CD8-positive, alpha-beta memory T cell (primary cell): ENCODE results near the gene POU3F3. TPM values are rescaled to one million over a fixed set of nuclear protein-coding genes. Genes with fewer than 3 reads are reported as not detected.

ENCODE experiments used
- CTCF ChIA-PET: fragments of 350-600 bp; sonication (Branson Sonifier 250); formaldehyde crosslinking; loops from one replicate; lab custom pipeline; 2021; ENCODE audit warnings: antibody characterized with exemption; lab: Charles Lee
- POLR2A ChIA-PET: fragments of 350-600 bp; sonication (Branson Sonifier 250); formaldehyde crosslinking; loops from one replicate; lab custom pipeline; 2021; ENCODE audit warnings: antibody characterized with exemption; lab: Charles Lee
- DNase-seq, 5 donors: peaks; one replicate each; pipeline versions ENCODE4 v3.0.0 to v3.0.0-alpha.2; 2020 to 2022; ENCODE audit warnings: mixed read lengths in 1 of 5
- H3K27ac ChIP-seq: one replicate; pipeline ENCODE4 v1.7.0; 2013; ENCODE audit warnings: low read depth, mild to moderate bottlenecking, low read length, moderate library complexity
- H3K27me3 ChIP-seq: 2 replicates; pipeline ENCODE4 v1.7.0; 2013; ENCODE audit warnings: low read length, mild to moderate bottlenecking; ENCODE audit not compliant: insufficient read depth, poor library complexity, severe bottlenecking
- H3K36me3 ChIP-seq: 2 replicates; pipeline ENCODE4 v1.7.0; 2013; ENCODE audit warnings: mild to moderate bottlenecking, low read length, moderate library complexity; ENCODE audit not compliant: insufficient read depth
- H3K4me1 ChIP-seq: 2 replicates; pipeline ENCODE4 v1.7.0; 2013; ENCODE audit warnings: mild to moderate bottlenecking, low read length, moderate library complexity; ENCODE audit not compliant: insufficient read depth
- H3K4me3 ChIP-seq: 2 replicates; pipeline ENCODE4 v1.7.0; 2013; ENCODE audit warnings: mild to moderate bottlenecking, low read length
- H3K9me3 ChIP-seq: 2 replicates; pipeline ENCODE4 v1.7.0; 2013; ENCODE audit warnings: mild to moderate bottlenecking, low read length
- H3K27ac Mint-ChIP-seq, 8 donors: one replicate each; pipeline ENCODE4 v1.8.0; 2020 to 2021; ENCODE audit warnings: mixed read lengths in 8 of 8, mild to moderate bottlenecking in 6 of 8, inconsistent platforms in 3 of 8, moderate library complexity in 3 of 8
- H3K27me3 Mint-ChIP-seq, 2 donors: one replicate each; pipeline ENCODE4 v1.8.0; 2020 to 2021; ENCODE audit warnings: mixed read lengths in 2 of 2, mild to moderate bottlenecking in 1 of 2, moderate library complexity in 1 of 2
- H3K36me3 Mint-ChIP-seq, 3 donors: one replicate each; pipeline ENCODE4 v1.8.0; 2020 to 2021; ENCODE audit warnings: mixed read lengths in 3 of 3, inconsistent platforms in 1 of 3, mild to moderate bottlenecking in 1 of 3
- H3K4me1 Mint-ChIP-seq, 3 donors: one replicate each; pipeline ENCODE4 v1.8.0; 2020 to 2021; ENCODE audit warnings: mixed read lengths in 3 of 3, inconsistent platforms in 1 of 3, mild to moderate bottlenecking in 1 of 3
- H3K4me3 Mint-ChIP-seq, 7 donors: one replicate each; pipeline ENCODE4 v1.8.0; 2020 to 2021; ENCODE audit warnings: mixed read lengths in 7 of 7, mild to moderate bottlenecking in 6 of 7, moderate library complexity in 4 of 7, inconsistent platforms in 2 of 7
- H3K9me3 Mint-ChIP-seq, 5 donors: one replicate each; pipeline ENCODE4 v1.8.0; 2020 to 2022; ENCODE audit warnings: mixed read lengths in 5 of 5, mild to moderate bottlenecking in 3 of 5, moderate library complexity in 2 of 5, inconsistent platforms in 1 of 5
- polyA plus RNA-seq: library from polyadenylated mRNA; unstranded; fragments of 300-500 nt; fragmentation: Illumina TruSeq; gene quantifications from one replicate; pipeline ENCODE4 v1.2.3, GENCODE V29; 2021
- total RNA-seq, 2 experiments: library from RNA; stranded (reverse); gene quantifications; one replicate each; pipeline ENCODE4 v1.2.3, GENCODE V29; 2021

The POU3F3 gene
- total and polyA plus RNA-seq, 3 experiments from 2014 or later: not detected

DNA sequence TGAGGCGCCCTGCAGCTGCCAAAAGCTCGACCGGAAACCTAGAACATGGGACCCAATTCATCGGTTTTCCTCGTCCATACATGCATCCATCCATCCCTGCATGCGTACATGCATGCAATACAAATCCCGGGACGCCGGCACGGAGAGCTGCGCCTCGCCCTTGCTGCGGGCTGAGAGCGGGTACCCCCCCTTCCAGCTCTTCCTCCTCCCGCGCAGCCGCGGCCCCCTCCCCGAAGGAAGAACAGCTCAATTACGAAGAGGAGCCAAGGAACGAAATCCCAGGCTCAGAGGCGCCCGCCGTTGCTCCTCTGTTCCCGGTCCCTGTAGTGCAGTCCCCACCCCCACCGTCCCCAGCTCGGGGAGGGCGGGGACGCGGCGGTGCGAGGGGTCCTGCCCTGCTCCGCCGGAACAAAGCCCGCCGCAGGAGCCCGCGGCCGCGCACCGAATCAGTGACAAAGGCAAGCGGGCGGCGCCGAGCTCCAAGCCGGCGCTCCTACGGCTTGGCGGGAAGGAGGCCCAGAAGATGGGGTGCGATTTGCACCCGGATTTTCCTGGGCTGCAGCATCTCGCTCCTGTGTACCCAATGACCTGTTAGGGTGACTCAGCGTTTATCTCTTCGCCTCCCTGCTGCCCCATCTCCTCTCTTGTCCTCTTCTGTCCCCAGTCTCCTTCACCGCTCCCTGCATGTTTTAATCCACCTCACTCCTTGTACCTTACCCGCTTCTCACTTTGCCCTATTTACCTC is 8.9 kb upstream of the POU3F3 start:
- peaks cover 0 to 8% (median 3%) of the 10 kb centered on the region in 5 donors for H3K9me3 Mint-ChIP-seq
- POLR2A ChIA-PET: no interaction called here
- Histone ChIP-seq H3K9me3 (no peaks in the 10 kb centered on the region), H3K27me3 (peaks cover 20% of the 10 kb centered on the region), H3K4me3 (no peak overlapping the region), H3K4me1 (no peaks in the 10 kb centered on the region), H3K36me3 (no peaks in the 10 kb centered on the region), H3K27ac (no peak overlapping the region)
- CTCF ChIA-PET: no interaction called here
- H3K27ac Mint-ChIP-seq: peak overlapping the region in 1 of 8 donors; percentile 43
- DNase-seq: no peak
- peaks cover 69 to 78% of the 10 kb centered on the region in 2 donors for H3K27me3 Mint-ChIP-seq
- H3K4me3 Mint-ChIP-seq: peak overlapping the region in 3 of 7 donors; percentile 37 to 50 (median 41)
- H3K4me1 Mint-ChIP-seq: peaks cover 8 to 9% (median 8%) of the 10 kb centered on the region in 3 donors
- H3K36me3 Mint-ChIP-seq: no peaks in the 10 kb centered on the region

DNA sequence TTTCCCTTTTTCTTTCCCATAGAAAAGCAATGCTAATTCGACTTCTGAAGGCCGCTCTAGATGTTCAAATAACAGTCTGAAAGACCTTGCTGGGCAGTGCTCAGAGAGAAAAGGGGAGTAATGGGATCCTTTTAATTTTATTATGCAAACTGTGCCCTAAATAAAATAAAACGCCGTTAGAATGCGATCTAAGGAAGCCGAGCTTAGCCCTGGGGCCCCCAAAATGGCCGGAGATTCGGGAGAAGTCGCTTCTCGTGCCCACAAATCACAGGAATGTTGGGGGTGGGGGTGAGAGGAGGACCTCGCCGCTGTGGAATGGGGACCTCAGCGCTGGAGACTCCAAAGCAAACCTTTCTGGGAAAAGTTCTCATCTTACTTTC is 8.4 kb upstream of the POU3F3 start:
- peaks cover 8 to 11% (median 9%) of the 10 kb centered on the region in 3 donors for H3K4me1 Mint-ChIP-seq
- peak overlapping the region in 4 of 7 donors; percentile 15 to 50 (median 39) for H3K4me3 Mint-ChIP-seq
- CTCF ChIA-PET: no interaction called here
- Histone ChIP-seq H3K27me3 (peaks cover 25% of the 10 kb centered on the region), H3K27ac (no peak overlapping the region), H3K4me3 (no peak overlapping the region), H3K36me3 (no peaks in the 10 kb centered on the region), H3K9me3 (no peaks in the 10 kb centered on the region), H3K4me1 (no peaks in the 10 kb centered on the region)
- peaks cover 74 to 80% of the 10 kb centered on the region in 2 donors for H3K27me3 Mint-ChIP-seq
- H3K27ac Mint-ChIP-seq: peak overlapping the region in 1 of 8 donors; percentile 43
- POLR2A ChIA-PET: no interaction called here
- H3K36me3 Mint-ChIP-seq: no peaks in the 10 kb centered on the region
- DNase-seq: no peak
- H3K9me3 Mint-ChIP-seq: peaks cover 0 to 8% (median 3%) of the 10 kb centered on the region in 5 donors

DNA sequence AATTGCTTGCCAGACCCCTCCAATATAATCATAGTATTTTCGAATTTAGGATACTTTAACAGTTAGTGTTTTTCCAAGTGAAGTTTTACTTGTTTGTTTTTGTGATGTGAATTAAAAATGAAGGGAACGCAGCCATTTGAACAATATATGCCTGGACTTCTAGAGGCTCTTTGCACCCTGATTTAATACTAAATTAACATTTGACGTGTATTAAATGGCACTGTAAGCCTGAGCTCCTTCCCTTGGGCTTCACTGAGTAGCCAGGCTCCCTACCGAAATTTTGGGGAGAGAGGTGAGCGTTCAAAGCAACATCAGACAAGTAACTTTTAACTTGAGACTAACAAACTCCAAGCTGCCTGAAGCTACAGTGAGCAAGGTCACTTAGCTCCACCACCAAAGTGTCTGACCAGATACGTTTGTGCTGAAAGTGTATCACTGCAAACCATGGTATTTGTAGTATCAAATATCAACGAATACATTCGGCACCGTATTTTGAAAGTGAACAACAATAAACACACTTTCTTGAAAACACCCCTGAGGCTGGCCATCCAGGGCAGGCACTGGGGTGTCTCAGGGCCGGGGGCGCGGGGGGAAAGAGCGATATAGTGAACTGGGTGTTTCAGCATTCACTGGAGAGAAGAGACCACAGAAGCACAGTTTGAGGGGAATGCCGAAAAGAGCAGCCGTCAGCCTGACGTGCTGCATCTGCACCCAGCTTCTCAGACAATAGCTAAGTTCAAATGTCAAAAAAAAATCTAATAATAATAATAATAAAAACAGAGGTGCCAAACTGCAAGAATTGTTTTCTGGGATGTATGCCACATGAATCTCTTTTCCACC is 7.7 kb upstream of the POU3F3 start:
- peaks cover 10 to 12% (median 11%) of the 10 kb centered on the region in 3 donors for H3K4me1 Mint-ChIP-seq
- no peak overlapping the region for H3K27ac ChIP-seq
- H3K27ac Mint-ChIP-seq: no peak overlapping the region
- H3K4me1 ChIP-seq: no peaks in the 10 kb centered on the region
- no peak overlapping the region for H3K4me3 ChIP-seq
- POLR2A ChIA-PET: no interaction called here
- DNase-seq: no peak
- peak overlapping the region in 1 of 7 donors; percentile 12 for H3K4me3 Mint-ChIP-seq
- CTCF ChIA-PET: interaction anchor here (1.3 kb wide), 1 partner anchor 12 kb away, joined by 3 read pairs; no protein-coding TSS in a partner anchor
- H3K36me3 Mint-ChIP-seq: no peaks in the 10 kb centered on the region
- H3K27me3 Mint-ChIP-seq: peaks cover 80 to 84% of the 10 kb centered on the region in 2 donors
- no peaks in the 10 kb centered on the region for H3K9me3 ChIP-seq
- peaks cover 31% of the 10 kb centered on the region for H3K27me3 ChIP-seq
- no peaks in the 10 kb centered on the region for H3K36me3 ChIP-seq
- peaks cover 0 to 8% (median 3%) of the 10 kb centered on the region in 5 donors for H3K9me3 Mint-ChIP-seq

DNA sequence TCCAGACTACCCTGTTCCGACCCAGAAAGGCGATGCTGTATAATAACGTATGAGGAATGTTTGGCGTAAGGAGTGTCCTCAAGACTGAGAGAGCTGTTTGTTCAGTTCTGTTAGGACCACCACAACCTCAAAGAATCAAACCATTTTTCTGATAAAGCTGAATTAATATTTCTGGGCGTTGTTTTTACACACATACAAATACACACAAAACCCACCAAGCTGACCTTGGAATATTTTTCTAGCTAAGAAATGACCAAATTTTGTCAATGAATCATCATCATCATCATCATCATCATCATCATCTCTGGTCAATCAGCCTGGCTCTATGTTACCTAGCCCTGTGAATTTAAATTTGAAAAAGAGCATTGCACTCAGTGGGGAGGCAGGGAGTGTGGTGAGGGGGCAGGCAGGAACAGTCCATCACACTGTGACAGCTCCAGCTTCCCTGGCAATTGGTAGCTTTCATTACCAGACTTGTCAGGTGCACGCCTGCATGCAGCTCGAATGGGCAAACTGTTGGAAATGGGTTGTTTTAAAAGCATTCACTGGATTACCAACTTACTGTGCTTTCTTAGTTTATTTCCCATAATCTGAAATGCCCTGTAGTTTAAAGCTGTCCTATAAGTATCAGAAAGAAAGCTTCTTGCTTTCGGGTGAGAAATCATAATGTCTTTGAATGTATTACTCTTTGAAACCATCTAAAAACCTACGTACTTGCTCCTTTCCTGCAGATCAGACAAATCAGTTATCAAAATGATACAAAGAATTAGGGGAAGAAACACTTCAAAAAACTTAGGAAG is 6.9 kb upstream of the POU3F3 start:
- Mint-ChIP-seq H3K9me3 (peaks cover 0 to 7% (median 3%) of the 10 kb centered on the region in 5 donors), H3K27ac (no peak overlapping the region), H3K4me1 (peaks cover 17 to 19% (median 19%) of the 10 kb centered on the region in 3 donors), H3K4me3 (no peak overlapping the region), H3K27me3 (peaks cover 75 to 84% of the 10 kb centered on the region in 2 donors), H3K36me3 (no peaks in the 10 kb centered on the region)
- no peak for DNase-seq
- no peaks in the 10 kb centered on the region for H3K4me1 ChIP-seq
- CTCF ChIA-PET: interaction anchor here (1.3 kb wide), 1 partner anchor 13 kb away, joined by 3 read pairs; no protein-coding TSS in a partner anchor
- POLR2A ChIA-PET: no interaction called here
- no peak overlapping the region for H3K4me3 ChIP-seq
- peaks cover 38% of the 10 kb centered on the region for H3K27me3 ChIP-seq
- H3K9me3 ChIP-seq: no peaks in the 10 kb centered on the region
- H3K27ac ChIP-seq: no peak overlapping the region
- H3K36me3 ChIP-seq: no peaks in the 10 kb centered on the region

DNA sequence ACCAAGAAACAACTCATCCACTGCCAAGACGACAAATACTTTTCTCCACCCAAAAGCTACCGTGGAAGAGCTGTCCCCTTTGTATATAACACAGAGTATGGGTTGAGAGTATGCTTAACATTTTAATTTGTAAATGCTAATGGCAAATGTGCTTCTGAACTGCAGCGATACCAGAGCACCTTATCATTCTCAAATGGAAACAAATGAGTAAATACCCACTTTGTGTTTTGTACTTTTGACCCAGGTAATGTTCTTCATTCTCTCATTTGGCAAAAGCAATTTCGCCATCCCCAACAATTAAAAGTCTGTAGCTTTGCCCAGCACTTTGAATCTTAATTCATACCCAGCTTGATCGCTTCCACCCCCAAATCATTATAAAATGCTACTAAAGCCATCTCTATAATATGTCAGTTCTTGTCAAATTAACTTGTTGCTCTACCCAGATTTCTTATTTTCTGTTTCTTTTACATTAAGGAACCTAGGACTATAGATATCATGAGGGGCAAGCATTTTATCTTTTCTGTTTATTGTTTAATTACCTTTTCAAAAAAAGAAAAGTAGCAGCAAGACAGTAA is 6.2 kb upstream of the POU3F3 start:
- no peak overlapping the region for H3K4me3 ChIP-seq

DNA sequence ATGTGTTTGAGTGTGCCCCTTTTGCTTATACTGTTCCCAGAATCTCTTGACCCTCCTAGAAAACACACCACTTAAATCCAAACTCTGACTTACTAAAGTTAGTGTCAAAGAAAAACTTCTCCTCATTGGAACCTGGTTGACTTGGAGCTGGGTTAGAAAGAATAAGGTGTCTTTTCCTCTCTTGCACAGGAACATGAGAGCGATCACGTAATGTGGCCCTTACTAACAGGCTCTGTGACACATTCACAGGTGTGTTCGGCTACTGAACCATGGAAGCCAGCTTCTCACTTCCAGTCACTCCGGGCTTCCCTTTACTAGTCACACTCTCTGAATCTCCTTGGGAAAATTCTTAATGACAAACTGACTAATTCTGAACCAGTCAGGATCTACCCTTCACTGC is 5.4 kb upstream of the POU3F3 start:
- CTCF ChIA-PET: no interaction called here
- no peak for DNase-seq
- H3K4me3 Mint-ChIP-seq: peak overlapping the region in 1 of 7 donors; percentile 0

More for the DNA sequence above, 6.2 kb upstream of the POU3F3 start:
- peaks cover 42% of the 10 kb centered on the region for H3K27me3 ChIP-seq
- Mint-ChIP-seq H3K4me3 (no peak overlapping the region), H3K27me3 (peaks cover 74 to 84% of the 10 kb centered on the region in 2 donors), H3K9me3 (peaks cover 0 to 6% (median 3%) of the 10 kb centered on the region in 5 donors), H3K4me1 (peaks cover 21 to 26% (median 25%) of the 10 kb centered on the region in 3 donors), H3K36me3 (no peaks in the 10 kb centered on the region), H3K27ac (no peak overlapping the region)
- no peak for DNase-seq
- H3K4me1 ChIP-seq: no peaks in the 10 kb centered on the region
- POLR2A ChIA-PET: no interaction called here
- CTCF ChIA-PET: interaction anchor here (1.3 kb wide), 1 partner anchor 13 kb away, joined by 3 read pairs; no protein-coding TSS in a partner anchor
- no peaks in the 10 kb centered on the region for H3K36me3 ChIP-seq
- no peak overlapping the region for H3K27ac ChIP-seq
- no peaks in the 10 kb centered on the region for H3K9me3 ChIP-seq

DNA sequence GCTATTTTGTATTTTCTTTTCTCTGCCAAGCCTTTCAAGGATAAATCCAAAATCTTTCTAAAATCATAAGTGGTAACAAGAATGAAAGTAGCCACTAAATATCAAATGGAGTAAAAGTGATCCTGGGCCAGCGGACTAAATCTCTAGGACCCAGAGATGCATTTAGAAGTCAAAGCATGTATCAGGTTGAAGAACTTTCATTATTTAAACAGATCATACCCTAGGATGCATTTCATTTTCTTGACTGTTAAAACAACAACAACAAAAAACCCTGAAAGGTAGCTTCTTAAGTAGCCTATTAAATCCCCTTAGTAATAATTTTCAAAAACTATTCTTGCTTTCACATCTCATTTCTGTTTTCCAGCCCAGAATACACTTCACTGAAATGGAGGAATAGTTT is 4.8 kb upstream of the POU3F3 start:
- H3K27me3 ChIP-seq: peaks cover 46% of the 10 kb centered on the region
- peak overlapping the region in 1 of 8 donors; percentile 11 for H3K27ac Mint-ChIP-seq
- POLR2A ChIA-PET: no interaction called here
- no peak for DNase-seq
- H3K27ac ChIP-seq: no peak overlapping the region
- H3K36me3 ChIP-seq: no peaks in the 10 kb centered on the region
- H3K4me3 ChIP-seq: no peak overlapping the region
- peaks cover 80 to 89% of the 10 kb centered on the region in 2 donors for H3K27me3 Mint-ChIP-seq
- H3K9me3 ChIP-seq: no peaks in the 10 kb centered on the region
- H3K9me3 Mint-ChIP-seq: peaks cover 0 to 8% (median 3%) of the 10 kb centered on the region in 5 donors
- CTCF ChIA-PET: no interaction called here
- H3K36me3 Mint-ChIP-seq: no peaks in the 10 kb centered on the region
- peaks cover 3% of the 10 kb centered on the region for H3K4me1 ChIP-seq
- H3K4me3 Mint-ChIP-seq: no peak overlapping the region
- peaks cover 32 to 36% (median 33%) of the 10 kb centered on the region in 3 donors for H3K4me1 Mint-ChIP-seq

More for the DNA sequence above, 5.4 kb upstream of the POU3F3 start:
- H3K4me3 ChIP-seq: no peak overlapping the region
- H3K27me3 ChIP-seq: peaks cover 47% of the 10 kb centered on the region
- Mint-ChIP-seq H3K36me3 (no peaks in the 10 kb centered on the region), H3K27me3 (peaks cover 79 to 88% of the 10 kb centered on the region in 2 donors), H3K4me1 (peaks cover 29 to 34% (median 31%) of the 10 kb centered on the region in 3 donors), H3K9me3 (peaks cover 0 to 8% (median 3%) of the 10 kb centered on the region in 5 donors), H3K27ac (no peak overlapping the region)
- H3K27ac ChIP-seq: no peak overlapping the region
- H3K36me3 ChIP-seq: no peaks in the 10 kb centered on the region
- no peaks in the 10 kb centered on the region for H3K4me1 ChIP-seq
- POLR2A ChIA-PET: no interaction called here
- H3K9me3 ChIP-seq: no peaks in the 10 kb centered on the region
